ENCODE measurements around the gene MOCS1. TPM values are rescaled to one million over a fixed set of nuclear protein-coding genes. Genes with fewer than 3 reads are reported as not detected.

Gene MOCS1
- polyA plus RNA-seq, 1 of the 3 experiments (the other 2 are of a cell fraction) = 4.2 TPM

GRCh38 chr6:39956936-39957335 lies 22.7 kb upstream of the MOCS1 start:
- H3K27me3 ChIP-seq (ENCODE audit: insufficient read depth) = no peaks in the 10 kb centered on the region
- TF ChIP-seq TEAD4 (IDR thresholded peaks at IDR 0.05; ENCODE audit: borderline replicate concordance, insufficient read depth) (no peak), JUND (IDR thresholded peaks at IDR 0.05) (no peak), ZBTB33 (IDR thresholded peaks at IDR 0.05; ENCODE audit: borderline replicate concordance, low read depth) (no peak), FOSL2 (IDR thresholded peaks at IDR 0.05; ENCODE audit: borderline replicate concordance, low read depth) (no peak), EP300 (IDR thresholded peaks at IDR 0.05; ENCODE audit: borderline replicate concordance in 1 of 2, low read depth in 1 of 2, low read length in 1 of 2) (no peak), NRF1 (IDR thresholded peaks at IDR 0.05; ENCODE audit: low read depth, low read length) (no peak), RFX5 (IDR thresholded peaks at IDR 0.05; ENCODE audit: low read length) (no peak), RXRA (IDR thresholded peaks at IDR 0.05; ENCODE audit: borderline replicate concordance, low read depth) (no peak), CTCF (IDR thresholded peaks at IDR 0.05) (no peak), RAD21 (IDR thresholded peaks at IDR 0.05; ENCODE audit: low read length) (no peak), POLR2AphosphoS5 (IDR thresholded peaks at IDR 0.05; ENCODE audit: low read depth, low read length) (no peak), MEF2A (IDR thresholded peaks at IDR 0.05; ENCODE audit: borderline replicate concordance, low read depth) (no peak), USF2 (IDR thresholded peaks at IDR 0.05; ENCODE audit: borderline replicate concordance, low read depth, low read length) (no peak), SIN3A (IDR thresholded peaks at IDR 0.05; ENCODE audit: borderline replicate concordance, low read depth, low read length) (no peak)
- TF ChIP-seq, protein P1, sequence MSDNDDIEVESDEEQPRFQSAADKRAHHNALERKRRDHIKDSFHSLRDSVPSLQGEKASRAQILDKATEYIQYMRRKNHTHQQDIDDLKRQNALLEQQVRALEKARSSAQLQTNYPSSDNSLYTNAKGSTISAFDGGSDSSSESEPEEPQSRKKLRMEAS (IDR thresholded peaks at IDR 0.05; ENCODE audit: low read depth) = no peak
- TF ChIP-seq, protein P2, sequence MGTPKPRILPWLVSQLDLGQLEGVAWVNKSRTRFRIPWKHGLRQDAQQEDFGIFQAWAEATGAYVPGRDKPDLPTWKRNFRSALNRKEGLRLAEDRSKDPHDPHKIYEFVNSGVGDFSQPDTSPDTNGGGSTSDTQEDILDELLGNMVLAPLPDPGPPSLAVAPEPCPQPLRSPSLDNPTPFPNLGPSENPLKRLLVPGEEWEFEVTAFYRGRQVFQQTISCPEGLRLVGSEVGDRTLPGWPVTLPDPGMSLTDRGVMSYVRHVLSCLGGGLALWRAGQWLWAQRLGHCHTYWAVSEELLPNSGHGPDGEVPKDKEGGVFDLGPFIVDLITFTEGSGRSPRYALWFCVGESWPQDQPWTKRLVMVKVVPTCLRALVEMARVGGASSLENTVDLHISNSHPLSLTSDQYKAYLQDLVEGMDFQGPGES (IDR thresholded peaks at IDR 0.05; ENCODE audit: low read depth, low read length) = no peak
- TF ChIP-seq, protein P3, sequence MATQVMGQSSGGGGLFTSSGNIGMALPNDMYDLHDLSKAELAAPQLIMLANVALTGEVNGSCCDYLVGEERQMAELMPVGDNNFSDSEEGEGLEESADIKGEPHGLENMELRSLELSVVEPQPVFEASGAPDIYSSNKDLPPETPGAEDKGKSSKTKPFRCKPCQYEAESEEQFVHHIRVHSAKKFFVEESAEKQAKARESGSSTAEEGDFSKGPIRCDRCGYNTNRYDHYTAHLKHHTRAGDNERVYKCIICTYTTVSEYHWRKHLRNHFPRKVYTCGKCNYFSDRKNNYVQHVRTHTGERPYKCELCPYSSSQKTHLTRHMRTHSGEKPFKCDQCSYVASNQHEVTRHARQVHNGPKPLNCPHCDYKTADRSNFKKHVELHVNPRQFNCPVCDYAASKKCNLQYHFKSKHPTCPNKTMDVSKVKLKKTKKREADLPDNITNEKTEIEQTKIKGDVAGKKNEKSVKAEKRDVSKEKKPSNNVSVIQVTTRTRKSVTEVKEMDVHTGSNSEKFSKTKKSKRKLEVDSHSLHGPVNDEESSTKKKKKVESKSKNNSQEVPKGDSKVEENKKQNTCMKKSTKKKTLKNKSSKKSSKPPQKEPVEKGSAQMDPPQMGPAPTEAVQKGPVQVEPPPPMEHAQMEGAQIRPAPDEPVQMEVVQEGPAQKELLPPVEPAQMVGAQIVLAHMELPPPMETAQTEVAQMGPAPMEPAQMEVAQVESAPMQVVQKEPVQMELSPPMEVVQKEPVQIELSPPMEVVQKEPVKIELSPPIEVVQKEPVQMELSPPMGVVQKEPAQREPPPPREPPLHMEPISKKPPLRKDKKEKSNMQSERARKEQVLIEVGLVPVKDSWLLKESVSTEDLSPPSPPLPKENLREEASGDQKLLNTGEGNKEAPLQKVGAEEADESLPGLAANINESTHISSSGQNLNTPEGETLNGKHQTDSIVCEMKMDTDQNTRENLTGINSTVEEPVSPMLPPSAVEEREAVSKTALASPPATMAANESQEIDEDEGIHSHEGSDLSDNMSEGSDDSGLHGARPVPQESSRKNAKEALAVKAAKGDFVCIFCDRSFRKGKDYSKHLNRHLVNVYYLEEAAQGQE (IDR thresholded peaks at IDR 0.05; ENCODE audit: low read depth, low read length) = no peak
- no peaks in the 10 kb centered on the region for H3K9me3 ChIP-seq
- H3K4me3 ChIP-seq (ENCODE audit: low read depth in 2 of 2, low read length in 1 of 2) = no peak overlapping the region
- POLR2A ChIA-PET = no interaction called here
- H3K4me1 ChIP-seq (ENCODE audit: control insufficient read depth in 1 of 2, insufficient read depth in 2 of 2, low read depth in 1 of 2, low read length in 1 of 2) = peaks cover 0 to 8% of the 10 kb centered on the region in 2 experiments; a peak in 2 of 4 replicates
- H3K79me2 ChIP-seq (ENCODE audit: insufficient read depth) = no peaks in the 10 kb centered on the region
- no peaks in the 10 kb centered on the region for H3F3A ChIP-seq (replicated peaks; ENCODE audit: insufficient read depth)
- WGBS (ENCODE audit: low lambda C conversion rate) = 50% methylated on average over 4 of the region's 4 CpGs
- no peak overlapping the region for H3K4me2 ChIP-seq
- no peaks in the 10 kb centered on the region for H3K36me3 ChIP-seq (replicated peaks in 1 of 2; ENCODE audit: control insufficient read depth in 1 of 2, insufficient read depth in 2 of 2, low read length in 1 of 2)
- H3K9ac ChIP-seq = no peak overlapping the region
- no peak overlapping the region for H2AFZ ChIP-seq (ENCODE audit: low read depth)
- CTCF ChIA-PET = interaction anchor here (1.3 kb wide), 1 partner anchor 16 kb away, joined by 3 read pairs; no protein-coding TSS in a partner anchor
- H4K20me1 ChIP-seq (ENCODE audit: insufficient read depth) = no peaks in the 10 kb centered on the region
- no peaks in the 10 kb centered on the region for H3K9me2 ChIP-seq
- no peak for DNase-seq
- H3K27ac ChIP-seq (ENCODE audit: low read depth in 2 of 2, low read length in 1 of 2) = no peak overlapping the region

Measured in SK-N-SH (cell line).